ENCODE measurements around the gene ARHGEF7.

Gene ARHGEF7

DNA sequence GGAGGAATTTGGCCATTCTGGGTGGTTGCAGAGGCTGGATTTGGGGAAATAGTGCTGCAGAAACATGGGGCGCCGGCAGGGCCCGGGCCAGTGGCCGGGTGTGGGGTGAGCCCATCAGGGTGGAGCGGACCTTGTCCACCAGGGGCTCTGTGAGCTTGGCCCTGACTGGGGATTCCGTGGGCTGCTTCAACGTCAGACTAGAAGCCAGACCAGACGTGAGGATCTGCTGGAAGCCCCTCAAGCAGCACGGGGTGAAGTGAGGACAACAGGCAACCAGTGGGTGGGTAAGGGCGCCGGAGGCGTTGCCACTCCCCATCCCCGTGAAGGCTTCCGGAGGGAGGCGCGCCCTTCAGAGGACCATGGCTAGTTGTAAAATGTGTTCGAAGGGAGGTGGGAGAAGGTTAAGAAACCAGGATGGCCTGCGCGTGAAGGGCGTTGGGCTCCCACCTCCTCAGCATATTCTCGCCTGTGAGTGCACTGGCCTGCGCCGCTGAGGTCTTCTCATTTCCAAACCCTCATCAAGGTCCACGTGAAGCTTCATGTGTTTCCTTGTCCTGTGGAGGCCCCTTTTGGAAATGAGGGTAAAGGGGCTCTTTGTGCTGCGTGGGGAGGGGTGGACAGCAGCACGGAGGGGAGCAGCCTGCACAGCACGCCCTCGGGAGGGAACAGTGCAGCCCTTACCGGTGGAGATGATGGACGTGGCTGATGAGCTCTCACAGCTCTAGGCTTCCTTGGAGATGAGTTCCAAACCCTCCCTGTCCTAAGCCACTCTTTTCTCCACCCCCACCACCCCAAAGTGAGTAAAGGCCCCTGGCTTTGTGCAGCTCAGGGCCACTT is 213.7 kb downstream of the ARHGEF7 start:
- DNase-seq: no peak

GRCh38 chr13:111329641-111330040 is 214.5 kb downstream of the ARHGEF7 start:
- DNase-seq: no peak

- DNase-seq: no peak
These were observed 215.0 kb downstream of the ARHGEF7 start for GRCh38 chr13:111330066-111330610.

DNA sequence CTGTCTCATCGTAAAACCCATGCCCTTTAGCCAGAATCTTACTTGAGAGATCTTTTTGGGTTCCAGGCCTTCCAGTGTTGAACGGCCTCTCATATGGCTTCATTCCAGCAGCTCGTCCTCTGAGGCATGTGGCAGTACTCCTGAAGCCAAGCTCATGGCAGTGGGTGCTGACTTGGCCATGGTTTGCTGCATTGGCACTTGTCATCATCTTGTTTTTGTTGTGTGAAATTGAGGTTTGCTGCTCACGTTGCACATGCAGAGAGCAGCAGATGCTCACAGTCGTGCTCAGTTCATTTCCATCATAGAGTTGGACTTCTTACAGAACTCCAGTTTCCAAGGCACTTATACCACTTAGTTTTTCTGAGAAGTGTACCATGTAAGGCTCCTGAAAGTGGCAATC is 220.2 kb downstream of the ARHGEF7 start:
- no peak for DNase-seq

- no peak for DNase-seq
These were observed 221.6 kb downstream of the ARHGEF7 start for GRCh38 chr13:111336666-111337065.

DNA sequence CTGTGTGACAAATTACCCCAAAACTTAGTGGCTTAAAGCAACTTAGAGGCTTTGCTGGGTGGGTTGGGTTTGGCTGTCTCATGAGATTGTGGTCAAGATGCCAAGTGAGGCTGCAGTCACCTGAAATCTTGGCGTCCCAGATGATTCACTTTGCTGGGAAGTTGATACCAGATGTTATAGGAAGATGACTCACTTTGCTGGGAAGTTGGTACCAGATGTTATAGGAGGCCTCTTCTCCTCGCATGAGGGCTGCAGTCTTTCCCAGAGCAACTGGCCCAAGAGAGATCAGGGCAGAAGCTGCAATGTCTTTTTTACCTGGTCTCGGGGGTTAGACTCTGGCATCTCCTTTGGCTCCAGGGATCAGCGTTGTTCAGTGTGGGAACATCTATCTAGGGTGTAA is 222.1 kb downstream of the ARHGEF7 start:
- no peak for DNase-seq

- DNase-seq: no peak
These were observed 222.6 kb downstream of the ARHGEF7 start for GRCh38 chr13:111337741-111338140.

GRCh38 chr13:111338841-111339240 is 223.7 kb downstream of the ARHGEF7 start:
- no peak for DNase-seq

GRCh38 chr13:111339366-111340143 is 224.4 kb downstream of the ARHGEF7 start:
- DNase-seq: no peak

- DNase-seq: no peak
These were observed 226.8 kb downstream of the ARHGEF7 start for GRCh38 chr13:111341886-111342285.

DNA sequence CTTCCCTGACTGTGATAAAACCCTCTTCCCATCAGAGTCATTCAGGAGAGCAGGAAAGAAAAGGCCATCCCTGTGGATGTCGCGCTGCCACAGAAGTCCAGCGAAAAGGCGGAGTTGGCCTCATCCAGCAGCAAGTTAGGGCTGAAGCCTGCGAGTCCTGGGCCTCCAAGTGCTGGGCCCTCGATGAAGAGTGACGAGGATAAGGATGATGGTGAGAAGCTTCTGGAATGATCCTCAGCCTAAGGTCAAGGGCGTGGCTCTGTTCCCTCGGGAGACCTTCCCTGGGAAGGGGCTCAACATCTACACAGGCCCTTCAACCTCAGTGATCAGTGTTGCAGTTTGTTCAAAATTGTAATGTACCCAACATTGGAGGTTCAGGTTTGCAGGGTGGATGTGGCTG is 227.6 kb downstream of the ARHGEF7 start:
- DNase-seq: no peak

GRCh38 chr13:111343186-111343805 is 228.2 kb downstream of the ARHGEF7 start:
- no peak for DNase-seq

DNA sequence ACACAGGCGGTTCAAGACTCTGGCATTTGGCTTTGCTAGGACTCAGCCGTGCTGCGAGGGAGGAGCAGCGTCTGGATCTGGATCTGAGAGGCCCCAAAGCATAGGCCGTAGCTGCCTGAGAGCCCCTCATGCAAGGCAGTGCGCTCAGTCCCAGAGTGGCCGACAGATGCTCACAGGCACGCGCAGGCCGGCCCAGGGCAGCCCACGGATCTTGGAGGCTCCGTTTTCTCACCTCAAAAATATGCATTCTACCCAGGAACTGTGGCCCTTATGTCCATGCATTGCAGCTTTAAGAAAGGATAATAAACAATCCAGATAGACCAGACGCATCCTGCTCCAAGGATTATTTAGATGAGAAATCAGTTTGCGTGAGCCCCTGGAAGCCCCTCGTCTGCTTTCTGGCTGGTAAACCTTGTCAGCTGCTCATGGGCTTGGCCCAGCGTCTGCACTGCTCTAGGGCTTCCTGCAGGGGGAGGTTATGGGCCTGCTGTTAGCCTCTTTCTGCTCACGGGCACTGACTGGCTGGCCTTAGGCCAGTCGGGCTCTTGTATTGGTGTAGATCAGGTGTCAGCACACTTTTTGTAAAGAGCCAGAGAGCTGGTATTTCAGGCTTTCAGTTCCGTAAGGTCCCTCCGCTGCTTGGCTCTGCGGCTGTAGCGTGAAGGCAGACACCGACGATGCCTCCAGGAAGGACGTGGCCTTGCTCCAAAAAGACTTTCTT is 229.5 kb downstream of the ARHGEF7 start:
- DNase-seq: no peak

- no peak for DNase-seq
These were observed 230.6 kb downstream of the ARHGEF7 start for GRCh38 chr13:111345682-111346081.

DNA sequence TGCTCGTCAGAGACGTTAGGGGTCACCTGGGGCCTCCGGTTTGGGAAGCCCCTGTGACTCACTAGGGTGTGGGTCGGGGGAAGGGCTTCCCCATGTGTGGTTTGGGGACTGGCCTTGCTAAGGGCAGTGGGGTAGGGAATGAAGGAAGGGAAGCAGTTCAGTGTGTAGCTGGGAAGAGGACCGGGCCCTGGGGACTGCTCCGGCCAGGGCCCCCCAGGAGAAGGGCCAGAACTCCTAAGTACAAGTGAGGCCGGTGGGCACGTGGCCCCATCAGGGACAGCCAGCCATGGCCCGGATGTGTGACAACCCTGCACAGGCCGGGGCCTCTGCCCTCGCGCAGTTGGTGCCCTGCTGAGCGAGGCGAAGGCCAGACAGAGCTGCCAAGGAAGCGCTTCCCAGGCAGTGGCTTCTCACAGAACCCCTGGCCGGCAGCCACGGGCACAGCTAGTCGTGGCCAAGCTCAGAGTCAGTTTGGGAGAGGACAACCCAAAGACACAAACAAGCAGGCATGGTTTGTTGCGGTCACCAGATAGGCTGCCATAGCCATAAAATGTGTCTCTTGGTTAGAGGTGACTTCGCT is 231.1 kb downstream of the ARHGEF7 start:
- no peak for DNase-seq

DNA sequence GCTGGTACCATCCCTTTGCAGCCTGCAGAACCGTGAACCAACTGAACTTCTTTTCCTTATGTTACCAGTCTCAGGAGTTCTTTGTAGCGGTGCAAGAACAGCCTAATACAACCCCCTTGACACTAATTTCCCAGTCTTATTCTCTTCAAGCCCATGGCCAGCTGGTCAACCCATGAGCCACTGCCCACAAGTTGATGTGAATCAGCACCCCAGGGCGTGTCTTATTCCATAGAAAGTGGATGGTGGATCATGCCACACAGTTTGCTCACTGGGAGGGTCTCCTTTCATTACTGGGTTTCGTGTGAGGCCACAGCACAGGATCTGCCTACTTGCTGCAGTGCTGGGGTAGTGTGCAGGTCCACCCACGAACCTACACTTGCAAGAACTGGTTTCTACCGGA is 232.3 kb downstream of the ARHGEF7 start:
- DNase-seq: no peak

- no peak for DNase-seq
These were observed 238.4 kb downstream of the ARHGEF7 start for GRCh38 chr13:111353508-111353907.

GRCh38 chr13:111354789-111355188 is 239.7 kb downstream of the ARHGEF7 start:
- no peak for DNase-seq

All from activated gamma-delta T cell (primary cell).